GM12878 (cell line): ENCODE data around the gene PYGO2. TPM values are rescaled to one million over a fixed set of nuclear protein-coding genes. Genes with fewer than 3 reads are reported as not detected.

Experiments used
- BCL11A ChIP-seq: IDR thresholded peaks from 2 replicates; pipeline ENCODE4 v1.6.1; 2011; ENCODE audit warnings: low read depth, low read length
- BHLHE40 ChIP-seq, 2 experiments: fragments of 450-650 bp in 1 of 2; IDR thresholded peaks; 2 replicates each; pipeline ENCODE4 v1.6.1; 2011 to 2017; ENCODE audit warnings: low read depth in 2 of 2, borderline replicate concordance in 1 of 2, improper control_type of control experiment in 1 of 2, low read length in 1 of 2, mild to moderate bottlenecking in 1 of 2
- CEBPB ChIP-seq, 2 experiments: fragments of 150-350 bp in 1 of 2; IDR thresholded peaks; 2 replicates each; pipeline ENCODE4 v1.6.1; 2012 to 2014; ENCODE audit warnings: low read depth in 2 of 2, low read length in 2 of 2, borderline replicate concordance in 1 of 2, inconsistent platforms in 1 of 2
- CHD4 ChIP-seq: fragments of 200-600 bp; sonication (generic); IDR thresholded peaks from 2 replicates; pipeline ENCODE4 v1.6.1; 2016; ENCODE audit warnings: mild to moderate bottlenecking
- CREB1 ChIP-seq: IDR thresholded peaks from 2 replicates; pipeline ENCODE4 v1.6.1; 2012; ENCODE audit warnings: low read depth, mild to moderate bottlenecking, inconsistent platforms
- HCFC1 ChIP-seq: fragments of 150-350 bp; IDR thresholded peaks from 2 replicates; pipeline ENCODE4 v1.6.1; 2014; ENCODE audit warnings: low read length
- JUND ChIP-seq: IDR thresholded peaks from 2 replicates; pipeline ENCODE4 v1.6.1; 2012; ENCODE audit warnings: low read depth, mild to moderate bottlenecking, low read length, improper control_type of control experiment, moderate library complexity
- MEF2A ChIP-seq: IDR thresholded peaks from 2 replicates; pipeline ENCODE4 v1.6.1; 2011; ENCODE audit warnings: low read depth, mild to moderate bottlenecking, low read length, moderate library complexity; ENCODE audit not compliant: insufficient read depth
- NBN ChIP-seq: fragments of 450-650 bp; IDR thresholded peaks from 2 replicates; pipeline ENCODE4 v1.6.1; 2016
- RELA ChIP-seq: fragments of 450-650 bp; IDR thresholded peaks from 2 replicates; pipeline ENCODE4 v1.8.0; 2014; ENCODE audit warnings: borderline replicate concordance; ENCODE audit not compliant: partially characterized antibody
- SIN3A ChIP-seq: IDR thresholded peaks from 2 replicates; pipeline ENCODE4 v1.6.1; 2012; ENCODE audit warnings: low read depth, low read length, improper control_type of control experiment
- SMARCA5 ChIP-seq: fragments of 450-650 bp; IDR thresholded peaks from 2 replicates; pipeline ENCODE4 v1.6.1; 2017; ENCODE audit warnings: mild to moderate bottlenecking
- WRNIP1 ChIP-seq: IDR thresholded peaks from 2 replicates; pipeline ENCODE4 v1.6.1; 2011; ENCODE audit warnings: low read depth, low read length, improper control_type of control experiment, borderline replicate concordance
- YY1 ChIP-seq: IDR thresholded peaks from 2 replicates; pipeline ENCODE4 v1.6.1; 2011; ENCODE audit warnings: low read depth, mild to moderate bottlenecking, low read length
- ZNF207 ChIP-seq: fragments of 450-650 bp; IDR thresholded peaks from 2 replicates; pipeline ENCODE4 v1.6.1; 2014; ENCODE audit warnings: antibody characterized with exemption, mild to moderate bottlenecking, borderline replicate concordance
- polyA plus RNA-seq, 11 experiments: library from polyadenylated mRNA; depleted of rRNA in 4 of 11; unstranded in 6 of 11; stranded (reverse) in 5 of 11; fragments of >200 nt; fragmentation: Nextera tagmentation in 4 of 11; fragmentation: Illumina TruSeq in 1 of 11; extraction: Ambion mirVana in 4 of 11; extraction: Trizol in 1 of 11; gene quantifications; 1 replicate in 1 of 11; 2 replicates in 10 of 11; pipeline versions ENCODE4 v1.2.1 to v1.2.3, GENCODE V29; 2011 to 2016; ENCODE audit warnings: inconsistent platforms in 2 of 11, missing spikeins in 2 of 11, low read depth in 1 of 11
- total RNA-seq, 4 experiments: library from RNA; depleted of rRNA in 3 of 4; stranded (reverse); fragments of >200 nt in 3 of 4; fragmentation: Illumina TruSeq in 1 of 4; extraction: Trizol in 1 of 4; gene quantifications; 2 replicates each; pipeline versions ENCODE4 v1.2.1 to v1.2.3, GENCODE V29; 2013 to 2021
- TF ChIP-seq, protein P1 (sequence below): IDR thresholded peaks from 2 replicates; pipeline ENCODE4 v1.6.1; 2012; ENCODE audit warnings: low read length, inconsistent platforms
- TF ChIP-seq, protein P2 (sequence below): fragments of 450-650 bp; IDR thresholded peaks from 2 replicates; pipeline ENCODE4 v1.6.1; 2016; ENCODE audit warnings: mild to moderate bottlenecking
- TF ChIP-seq, protein P3 (sequence below): fragments of 450-650 bp; IDR thresholded peaks from 2 replicates; pipeline ENCODE4 v1.6.1; 2016; ENCODE audit warnings: mild to moderate bottlenecking
- TF ChIP-seq, protein P4 (sequence below): IDR thresholded peaks from 2 replicates; pipeline ENCODE4 v1.6.1; 2011; ENCODE audit warnings: low read depth, mild to moderate bottlenecking, low read length, moderate library complexity, borderline replicate concordance; ENCODE audit errors: extremely low read depth
- TF ChIP-seq, protein P5 (sequence below): fragments of 450-650 bp; IDR thresholded peaks from 2 replicates; pipeline ENCODE4 v1.6.1; 2018; ENCODE audit warnings: borderline replicate concordance, mild to moderate bottlenecking; ENCODE audit not compliant: partially characterized antibody

PYGO2 gene
- total and polyA plus RNA-seq, 10 of the 15 experiments (the other 5 are each of a cell fraction or from before 2014, with no cell fraction given): 8.1 to 33.8 (median 23.5) TPM

DNA sequence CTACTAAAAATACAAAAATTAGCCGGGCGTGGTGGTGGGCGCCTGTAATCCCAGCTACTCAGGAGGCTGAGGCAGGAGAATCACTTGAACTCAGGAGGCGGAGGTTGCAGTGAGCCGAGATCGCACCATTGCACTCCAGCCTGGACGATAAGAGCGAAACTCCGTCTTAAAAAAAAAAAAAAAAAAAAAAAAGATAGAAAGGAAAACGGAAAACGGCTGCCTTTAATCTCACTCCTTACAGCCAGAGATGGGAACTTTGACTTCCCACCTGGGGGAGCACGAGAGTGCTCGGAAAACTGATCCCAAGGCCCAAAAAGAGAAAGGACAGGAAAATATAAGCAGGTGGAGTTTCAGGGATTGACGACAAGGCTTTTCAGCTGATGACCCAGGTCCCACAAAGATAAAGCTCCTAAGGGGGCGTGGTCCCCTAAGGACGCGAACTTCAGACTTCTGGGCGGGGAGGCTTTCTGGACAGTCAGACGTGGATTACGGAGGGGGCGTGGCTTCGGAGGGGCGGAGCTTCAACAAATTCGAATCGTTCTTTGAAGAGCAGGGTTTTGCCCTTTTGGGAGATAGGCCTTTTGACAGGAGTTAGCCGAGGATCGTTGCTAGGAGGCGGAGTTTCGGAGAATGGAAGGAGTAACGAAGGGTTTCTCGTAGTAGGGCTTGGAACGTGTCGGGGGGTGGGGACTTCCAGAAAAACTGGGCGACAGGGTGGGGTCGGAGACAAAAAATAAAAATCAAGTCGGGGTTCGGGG lies 11.9 kb upstream of the PYGO2 start (continued):
- TF ChIP-seq, protein P1, sequence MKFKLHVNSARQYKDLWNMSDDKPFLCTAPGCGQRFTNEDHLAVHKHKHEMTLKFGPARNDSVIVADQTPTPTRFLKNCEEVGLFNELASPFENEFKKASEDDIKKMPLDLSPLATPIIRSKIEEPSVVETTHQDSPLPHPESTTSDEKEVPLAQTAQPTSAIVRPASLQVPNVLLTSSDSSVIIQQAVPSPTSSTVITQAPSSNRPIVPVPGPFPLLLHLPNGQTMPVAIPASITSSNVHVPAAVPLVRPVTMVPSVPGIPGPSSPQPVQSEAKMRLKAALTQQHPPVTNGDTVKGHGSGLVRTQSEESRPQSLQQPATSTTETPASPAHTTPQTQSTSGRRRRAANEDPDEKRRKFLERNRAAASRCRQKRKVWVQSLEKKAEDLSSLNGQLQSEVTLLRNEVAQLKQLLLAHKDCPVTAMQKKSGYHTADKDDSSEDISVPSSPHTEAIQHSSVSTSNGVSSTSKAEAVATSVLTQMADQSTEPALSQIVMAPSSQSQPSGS: no peak
- TF ChIP-seq CHD4 (no peak), JUND (no peak), BHLHE40 (IDR thresholded peaks at IDR 0.05; ENCODE audit: borderline replicate concordance in 1 of 2, low read depth in 2 of 2, low read length in 1 of 2) (no peak), YY1 (no peak), RELA (no peak), NBN (peak; percentile 97), BCL11A (no peak), MEF2A (no peak), CREB1 (no peak), SIN3A (no peak), ZNF207 (no peak), CEBPB (IDR thresholded peaks at IDR 0.05; ENCODE audit: borderline replicate concordance in 1 of 2, low read depth in 2 of 2, low read length in 2 of 2) (no peak), HCFC1 (no peak), WRNIP1 (no peak), SMARCA5 (peak; percentile 98)
- TF ChIP-seq, protein P2, sequence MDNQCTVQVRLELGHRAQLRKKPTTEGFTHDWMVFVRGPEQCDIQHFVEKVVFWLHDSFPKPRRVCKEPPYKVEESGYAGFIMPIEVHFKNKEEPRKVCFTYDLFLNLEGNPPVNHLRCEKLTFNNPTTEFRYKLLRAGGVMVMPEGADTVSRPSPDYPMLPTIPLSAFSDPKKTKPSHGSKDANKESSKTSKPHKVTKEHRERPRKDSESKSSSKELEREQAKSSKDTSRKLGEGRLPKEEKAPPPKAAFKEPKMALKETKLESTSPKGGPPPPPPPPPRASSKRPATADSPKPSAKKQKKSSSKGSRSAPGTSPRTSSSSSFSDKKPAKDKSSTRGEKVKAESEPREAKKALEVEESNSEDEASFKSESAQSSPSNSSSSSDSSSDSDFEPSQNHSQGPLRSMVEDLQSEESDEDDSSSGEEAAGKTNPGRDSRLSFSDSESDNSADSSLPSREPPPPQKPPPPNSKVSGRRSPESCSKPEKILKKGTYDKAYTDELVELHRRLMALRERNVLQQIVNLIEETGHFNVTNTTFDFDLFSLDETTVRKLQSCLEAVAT: peak; percentile 54; the same call in 1 of the 2 replicates
- TF ChIP-seq, protein P3, sequence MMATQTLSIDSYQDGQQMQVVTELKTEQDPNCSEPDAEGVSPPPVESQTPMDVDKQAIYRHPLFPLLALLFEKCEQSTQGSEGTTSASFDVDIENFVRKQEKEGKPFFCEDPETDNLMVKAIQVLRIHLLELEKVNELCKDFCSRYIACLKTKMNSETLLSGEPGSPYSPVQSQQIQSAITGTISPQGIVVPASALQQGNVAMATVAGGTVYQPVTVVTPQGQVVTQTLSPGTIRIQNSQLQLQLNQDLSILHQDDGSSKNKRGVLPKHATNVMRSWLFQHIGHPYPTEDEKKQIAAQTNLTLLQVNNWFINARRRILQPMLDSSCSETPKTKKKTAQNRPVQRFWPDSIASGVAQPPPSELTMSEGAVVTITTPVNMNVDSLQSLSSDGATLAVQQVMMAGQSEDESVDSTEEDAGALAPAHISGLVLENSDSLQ: peak; percentile 82
- TF ChIP-seq, protein P4, sequence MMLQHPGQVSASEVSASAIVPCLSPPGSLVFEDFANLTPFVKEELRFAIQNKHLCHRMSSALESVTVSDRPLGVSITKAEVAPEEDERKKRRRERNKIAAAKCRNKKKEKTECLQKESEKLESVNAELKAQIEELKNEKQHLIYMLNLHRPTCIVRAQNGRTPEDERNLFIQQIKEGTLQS: no peak
- TF ChIP-seq, protein P5, sequence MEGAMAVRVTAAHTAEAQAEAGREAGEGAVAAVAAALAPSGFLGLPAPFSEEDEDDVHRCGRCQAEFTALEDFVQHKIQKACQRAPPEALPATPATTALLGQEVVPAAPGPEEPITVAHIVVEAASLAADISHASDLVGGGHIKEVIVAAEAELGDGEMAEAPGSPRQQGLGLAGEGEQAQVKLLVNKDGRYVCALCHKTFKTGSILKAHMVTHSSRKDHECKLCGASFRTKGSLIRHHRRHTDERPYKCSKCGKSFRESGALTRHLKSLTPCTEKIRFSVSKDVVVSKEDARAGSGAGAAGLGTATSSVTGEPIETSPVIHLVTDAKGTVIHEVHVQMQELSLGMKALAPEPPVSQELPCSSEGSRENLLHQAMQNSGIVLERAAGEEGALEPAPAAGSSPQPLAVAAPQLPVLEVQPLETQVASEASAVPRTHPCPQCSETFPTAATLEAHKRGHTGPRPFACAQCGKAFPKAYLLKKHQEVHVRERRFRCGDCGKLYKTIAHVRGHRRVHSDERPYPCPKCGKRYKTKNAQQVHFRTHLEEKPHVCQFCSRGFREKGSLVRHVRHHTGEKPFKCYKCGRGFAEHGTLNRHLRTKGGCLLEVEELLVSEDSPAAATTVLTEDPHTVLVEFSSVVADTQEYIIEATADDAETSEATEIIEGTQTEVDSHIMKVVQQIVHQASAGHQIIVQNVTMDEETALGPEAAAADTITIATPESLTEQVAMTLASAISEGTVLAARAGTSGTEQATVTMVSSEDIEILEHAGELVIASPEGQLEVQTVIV: no peak
